IMR-90 (cell line): Measurements from ENCODE around the gene GPR39. TPM values are rescaled to one million over a fixed set of nuclear protein-coding genes. Genes with fewer than 3 reads are reported as not detected.

Experiments
- ATAC-seq: fragments of 200-7000 bp; cut with Tn5 transposase; 2 replicates; pipeline ENCODE4 v1.9.1; 2020; ENCODE audit warnings: low read depth, mild to moderate bottlenecking, moderate library complexity
- BruUV-seq: library from RNA; stranded (reverse); fragments of 400-500 nt; replicated peaks from 2 replicates; lab custom pipeline; 2021; lab: Mats Ljungman, UMichigan
- CTCF ChIA-PET: fragments of 300-600 bp; formaldehyde crosslinking; extraction: SDS; loops from one replicate; lab custom pipeline; 2021; ENCODE audit warnings: antibody characterized with exemption; lab: Yijun Ruan, JAX
- POLR2A ChIA-PET: fragments of 300-600 bp; sonication (Branson Sonifier 250); formaldehyde crosslinking; loops from one replicate; lab custom pipeline; 2022; ENCODE audit warnings: antibody characterized with exemption; ENCODE audit not compliant: unreplicated experiment; lab: Charles Lee
- DNase-seq: peaks from one replicate; pipeline ENCODE4 v3.0.0; 2013
- H2AFZ ChIP-seq: replicated peaks from 2 replicates; pipeline ENCODE3; 2013; ENCODE audit warnings: low read length, mild to moderate bottlenecking; ENCODE audit not compliant: poor library complexity
- H2AK5ac ChIP-seq: 2 replicates; pipeline ENCODE4 v1.6.1; 2013; ENCODE audit warnings: low read depth, low read length, inconsistent platforms
- H2AK9ac ChIP-seq: replicated peaks from 2 replicates; pipeline ENCODE3; 2013; ENCODE audit warnings: mild to moderate bottlenecking, low read depth, low read length, moderate library complexity; ENCODE audit not compliant: poor library complexity
- H2BK120ac ChIP-seq: 2 replicates; pipeline ENCODE4 v1.6.1; 2013; ENCODE audit warnings: low read depth, low read length, inconsistent platforms
- H2BK15ac ChIP-seq: 3 replicates; pipeline ENCODE4 v1.6.1; 2013; ENCODE audit warnings: low read depth, low read length, inconsistent platforms
- H2BK20ac ChIP-seq: 2 replicates; pipeline ENCODE4 v1.6.1; 2013; ENCODE audit warnings: low read depth, mild to moderate bottlenecking, inconsistent platforms, low read length, moderate library complexity
- H2BK5ac ChIP-seq: 2 replicates; pipeline ENCODE4 v1.6.1; 2013; ENCODE audit warnings: mild to moderate bottlenecking, low read depth, low read length, inconsistent platforms; ENCODE audit not compliant: poor library complexity, severe bottlenecking
- H3K14ac ChIP-seq: replicated peaks from 2 replicates; pipeline ENCODE4 v1.6.1; 2013; ENCODE audit warnings: low read depth, low read length, inconsistent platforms
- H3K18ac ChIP-seq: 2 replicates; pipeline ENCODE4 v1.6.1; 2013; ENCODE audit warnings: low read depth, low read length, control low read depth
- H3K23ac ChIP-seq: 2 replicates; pipeline ENCODE4 v1.6.1; 2013; ENCODE audit warnings: low read depth, low read length, inconsistent platforms
- H3K27ac ChIP-seq: 2 replicates; pipeline ENCODE4 v1.5.1; 2013; ENCODE audit warnings: mild to moderate bottlenecking, control low read depth, low read length; ENCODE audit not compliant: insufficient read depth
- H3K27me3 ChIP-seq: 2 replicates; pipeline ENCODE4 v1.6.1; 2013; ENCODE audit warnings: low read length; ENCODE audit not compliant: control insufficient read depth, insufficient read depth
- H3K36me3 ChIP-seq: 2 replicates; pipeline ENCODE4 v1.6.1; 2013; ENCODE audit warnings: low read length, mixed read lengths; ENCODE audit not compliant: control insufficient read depth, insufficient read depth
- H3K4ac ChIP-seq: 2 replicates; pipeline ENCODE4 v1.6.1; 2013; ENCODE audit warnings: low read depth, low read length, inconsistent platforms
- H3K4me1 ChIP-seq: 2 replicates; pipeline ENCODE4 v1.6.1; 2013; ENCODE audit warnings: low read length, mixed read lengths; ENCODE audit not compliant: control insufficient read depth, insufficient read depth
- H3K4me2 ChIP-seq: 2 replicates; pipeline ENCODE4 v1.6.1; 2013; ENCODE audit warnings: low read depth, mild to moderate bottlenecking, control low read depth, low read length, moderate library complexity
- H3K4me3 ChIP-seq: 2 replicates; pipeline ENCODE4 v1.5.1; 2013; ENCODE audit warnings: low read depth, mild to moderate bottlenecking, control low read depth, low read length, moderate library complexity; ENCODE audit not compliant: insufficient read depth
- H3K56ac ChIP-seq: 2 replicates; pipeline ENCODE4 v1.6.1; 2013; ENCODE audit warnings: low read length, inconsistent platforms; ENCODE audit not compliant: insufficient read depth; ENCODE audit errors: extremely low read depth
- H3K79me1 ChIP-seq, 2 experiments: 2 replicates each; pipeline ENCODE4 v1.6.1; 2013; ENCODE audit warnings: low read length in 2 of 2, inconsistent platforms in 1 of 2, low read depth in 1 of 2
- H3K9ac ChIP-seq: 2 replicates; pipeline ENCODE4 v1.6.1; 2013; ENCODE audit warnings: low read depth, low read length, control low read depth
- H3K9me1 ChIP-seq: 2 replicates; pipeline ENCODE4 v1.6.1; 2013; ENCODE audit warnings: low read length, inconsistent platforms; ENCODE audit not compliant: insufficient read depth
- H3K9me3 ChIP-seq: 2 replicates; pipeline ENCODE4 v1.6.1; 2013; ENCODE audit warnings: low read length; ENCODE audit not compliant: control insufficient read depth, insufficient read depth
- H4K20me1 ChIP-seq: 2 replicates; pipeline ENCODE4 v1.6.1; 2013; ENCODE audit warnings: low read length, inconsistent platforms; ENCODE audit not compliant: insufficient read depth
- H4K5ac ChIP-seq: 2 replicates; pipeline ENCODE4 v1.6.1; 2013; ENCODE audit warnings: mild to moderate bottlenecking, low read depth, low read length, control low read depth
- H4K8ac ChIP-seq, 2 experiments: 2 replicates each; pipeline ENCODE4 v1.6.1; 2013; ENCODE audit warnings: low read depth in 2 of 2, low read length in 2 of 2, control low read depth in 1 of 2, inconsistent platforms in 1 of 2
- H4K91ac ChIP-seq: 2 replicates; pipeline ENCODE4 v1.6.1; 2013; ENCODE audit warnings: low read depth, low read length, inconsistent platforms; ENCODE audit not compliant: insufficient read depth
- BHLHE40 ChIP-seq: fragments of 150-350 bp; IDR thresholded peaks from 2 replicates; pipeline ENCODE4 v1.6.1; 2016; ENCODE audit warnings: mild to moderate bottlenecking, low read depth, low read length
- CHD1 ChIP-seq: IDR thresholded peaks from 2 replicates; pipeline ENCODE4 v1.6.1; 2012; ENCODE audit warnings: low read depth, low read length, improper control_type of control experiment
- ELK1 ChIP-seq: fragments of 150-350 bp; IDR thresholded peaks from 2 replicates; pipeline ENCODE4 v1.6.1; 2016; ENCODE audit warnings: low read depth, mild to moderate bottlenecking, low read length, moderate library complexity, borderline replicate concordance
- FOS ChIP-seq: fragments of 150-350 bp; IDR thresholded peaks from 2 replicates; pipeline ENCODE4 v1.6.1; 2016; ENCODE audit warnings: low read depth, low read length
- MAZ ChIP-seq: IDR thresholded peaks from 2 replicates; pipeline ENCODE4 v1.6.1; 2012; ENCODE audit warnings: low read depth, mild to moderate bottlenecking, low read length, improper control_type of control experiment, moderate library complexity, borderline replicate concordance
- MXI1 ChIP-seq: IDR thresholded peaks from 2 replicates; pipeline ENCODE4 v1.6.1; 2012; ENCODE audit warnings: low read depth, mild to moderate bottlenecking, low read length, moderate library complexity, borderline replicate concordance
- POLR2A ChIP-seq: IDR thresholded peaks from 2 replicates; pipeline ENCODE4 v1.6.1; 2012; ENCODE audit warnings: mild to moderate bottlenecking, low read depth, low read length
- RAD21 ChIP-seq: IDR thresholded peaks from 2 replicates; pipeline ENCODE4 v1.6.1; 2012; ENCODE audit warnings: low read length, improper control_type of control experiment
- RCOR1 ChIP-seq: IDR thresholded peaks from 2 replicates; pipeline ENCODE4 v1.6.1; 2012; ENCODE audit warnings: mild to moderate bottlenecking, low read length, improper control_type of control experiment; ENCODE audit not compliant: insufficient replicate concordance
- RFX5 ChIP-seq: IDR thresholded peaks from 2 replicates; pipeline ENCODE4 v1.8.0; 2012; ENCODE audit warnings: low read depth, mild to moderate bottlenecking, low read length, moderate library complexity
- SMC3 ChIP-seq: fragments of 150-350 bp; IDR thresholded peaks from 2 replicates; pipeline ENCODE4 v1.6.1; 2016; ENCODE audit warnings: low read depth, mild to moderate bottlenecking, antibody characterized with exemption, low read length, moderate library complexity
- USF2 ChIP-seq: fragments of 150-350 bp; IDR thresholded peaks from 2 replicates; pipeline ENCODE4 v1.6.1; 2017; ENCODE audit warnings: mild to moderate bottlenecking, antibody characterized with exemption, low read length, low read depth
- WGBS, 2 experiments: methylation state at CpG; one replicate each; pipeline versions ENCODE4 v1.1.5 to v1.1.7; 2013; ENCODE audit warnings: missing lambda C conversion rate in 2 of 2; ENCODE audit not compliant: insufficient read length in 1 of 2; ENCODE audit errors: extremely low coverage in 2 of 2; 5-methylcytosine and 5-hydroxymethylcytosine counted together
- dilution Hi-C: fragments of 300-500 bp; cut with HindIII; formaldehyde crosslinking; loops from one replicate; pipeline ENCODE4 v1.14.3; 2018; ENCODE audit warnings: low sequenced_read_pairs; ENCODE audit not compliant: unreplicated experiment
- in situ Hi-C: fragments of 300-500 bp; cut with MboI; formaldehyde crosslinking; loops from 3 replicates; pipeline ENCODE4 v1.14.3; 2019; ENCODE audit warnings: low sequenced_read_pairs, inconsistent platforms, mixed read lengths
- intact Hi-C: fragments of 100-400 bp; cut with micrococcal nuclease; formaldehyde crosslinking; loops from 2 replicates; pipeline ENCODE4 v1.10.0; 2022
- polyA plus RNA-seq, 3 experiments: library from polyadenylated mRNA; depleted of rRNA; stranded (reverse); fragments of >200 nt; gene quantifications; 2 replicates each; pipeline ENCODE4 v1.2.3, GENCODE V29; 2012; ENCODE audit warnings: low replicate concordance in 1 of 3
- total RNA-seq: library from RNA; depleted of rRNA; stranded (reverse); fragments of >200 nt; gene quantifications from 2 replicates; pipeline ENCODE4 v1.2.3, GENCODE V29; 2012

GPR39 gene
- total and polyA plus RNA-seq, 2 of the 4 experiments (the other 2 are of a cell fraction): 4.4 to 9.0 TPM

GRCh38 chr2:132384491-132385151, 32.0 kb upstream of the GPR39 start:
- WGBS, 2 experiments: 0% methylated on average over 1 of the region's 4 CpGs; no CpG with 5 or more reads in 1 of the 2 experiments
- H2BK20ac ChIP-seq: no peak overlapping the region
- H3K4me1 ChIP-seq: no peaks in the 10 kb centered on the region
- no peaks in the 10 kb centered on the region for H3K9me1 ChIP-seq
- no peak overlapping the region for H2BK120ac ChIP-seq
- H2BK15ac ChIP-seq: no peak overlapping the region
- dilution Hi-C loops (no loop called here), intact Hi-C loops (no loop called here), in situ Hi-C loops (no loop called here)
- H2AFZ ChIP-seq: no peak overlapping the region
- peaks cover 15% of the 10 kb centered on the region for H3K27me3 ChIP-seq
- H2AK9ac ChIP-seq: no peak overlapping the region
- H3K4me2 ChIP-seq: no peak overlapping the region
- H3K9ac ChIP-seq: no peak overlapping the region
- no peak overlapping the region for H2AK5ac ChIP-seq
- H3K23ac ChIP-seq: no peak overlapping the region
- no peak overlapping the region for H3K4me3 ChIP-seq
- H3K79me1 ChIP-seq: no peaks in the 10 kb centered on the region
- ChIA-PET POLR2A (no interaction called here), CTCF (no interaction called here)
- no peaks in the 10 kb centered on the region for H3K36me3 ChIP-seq
- H3K14ac ChIP-seq: no peak overlapping the region
- H3K4ac ChIP-seq: no peak overlapping the region
- TF ChIP-seq BHLHE40 (no peak), ELK1 (no peak), MAZ (no peak), POLR2A (no peak), MXI1 (no peak), RAD21 (no peak), USF2 (no peak), RFX5 (no peak), RCOR1 (no peak), CHD1 (no peak), FOS (no peak), SMC3 (no peak)
- H4K20me1 ChIP-seq: no peaks in the 10 kb centered on the region
- no peak overlapping the region for H2BK5ac ChIP-seq
- H4K8ac ChIP-seq: no peak overlapping the region
- ATAC-seq (no peak), DNase-seq (no peak)
- H4K5ac ChIP-seq: no peak overlapping the region
- H4K91ac ChIP-seq: no peak overlapping the region
- no peaks in the 10 kb centered on the region for H3K9me3 ChIP-seq
- no TSS peak for BruUV-seq
- H3K56ac ChIP-seq: no peak overlapping the region
- no peak overlapping the region for H3K27ac ChIP-seq
- no peak overlapping the region for H3K18ac ChIP-seq
